ENCODE data around the gene UROD.
A peak's percentile ranks its signal among the peaks of the same experiment; 100 is the strongest.
"Not testable (repeated sequence)": the region's sequence is repeated elsewhere in the genome, so short reads cannot be mapped to it uniquely, and the experiment has no call there.

Gene UROD

DNA sequence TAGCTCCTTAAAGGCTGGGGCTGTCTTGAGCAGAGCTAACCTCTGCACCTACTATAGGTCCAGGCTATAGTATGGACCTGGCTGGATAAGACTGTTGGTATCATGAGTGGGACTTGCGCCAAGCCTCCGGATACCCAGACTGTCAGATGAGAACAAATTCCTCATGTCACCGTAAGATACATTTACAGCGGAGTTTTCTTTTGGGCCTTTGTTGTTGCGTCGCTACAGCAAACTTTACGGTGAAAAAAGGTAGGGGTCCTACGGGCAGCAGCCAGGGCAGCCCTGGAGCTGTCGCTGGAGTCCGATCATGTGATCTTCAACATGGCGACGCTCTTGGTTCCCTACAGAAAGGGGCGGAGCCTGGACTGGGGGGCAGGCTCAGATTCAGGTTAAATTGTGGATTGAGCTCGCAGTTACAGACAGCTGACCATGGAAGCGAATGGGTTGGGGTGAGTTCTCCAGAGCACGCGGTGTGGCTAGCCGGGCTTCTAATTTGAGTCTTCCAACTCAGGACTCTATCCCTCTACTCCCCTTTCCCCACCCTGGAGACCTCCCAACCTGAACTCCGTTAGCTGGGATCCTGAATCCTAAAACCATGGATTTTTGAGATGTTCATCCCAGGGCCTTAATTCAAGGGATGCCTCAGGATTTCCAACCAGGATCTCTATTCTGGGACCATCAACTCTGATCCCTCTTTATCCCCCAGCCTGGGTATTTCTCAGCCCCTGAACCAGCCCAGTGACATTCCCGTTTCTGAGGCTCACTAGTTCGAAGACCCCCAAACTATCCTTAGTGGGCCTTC lies at the start of gene UROD:
Gene UROD, plus strand, starts transcription at position 418 of the 802 bp plus-strand sequence. Its CDS starts 12 bp downstream, at position 430.
- DNase-seq, result peak; percentile 82

DNA sequence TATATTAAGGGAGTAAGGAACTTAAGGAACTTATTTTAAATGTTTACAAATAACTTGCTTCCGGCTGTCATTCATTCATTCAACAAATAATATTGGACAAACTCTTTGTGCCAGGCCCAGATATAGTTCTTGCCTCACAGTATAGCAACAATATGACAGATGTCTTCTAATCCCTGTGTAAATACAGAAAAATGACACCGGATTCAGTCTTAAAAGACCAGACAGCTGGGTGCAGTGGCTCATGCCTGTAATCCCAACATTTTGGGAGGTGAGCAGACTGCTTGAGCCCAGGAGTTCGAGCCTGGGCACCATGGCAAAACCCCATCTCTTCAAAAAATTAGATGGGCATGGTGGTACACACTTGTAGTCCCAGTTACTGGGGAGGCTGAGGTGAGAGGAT lies 49.3 kb upstream of the UROD start:
- DNase-seq, result no peak

DNA sequence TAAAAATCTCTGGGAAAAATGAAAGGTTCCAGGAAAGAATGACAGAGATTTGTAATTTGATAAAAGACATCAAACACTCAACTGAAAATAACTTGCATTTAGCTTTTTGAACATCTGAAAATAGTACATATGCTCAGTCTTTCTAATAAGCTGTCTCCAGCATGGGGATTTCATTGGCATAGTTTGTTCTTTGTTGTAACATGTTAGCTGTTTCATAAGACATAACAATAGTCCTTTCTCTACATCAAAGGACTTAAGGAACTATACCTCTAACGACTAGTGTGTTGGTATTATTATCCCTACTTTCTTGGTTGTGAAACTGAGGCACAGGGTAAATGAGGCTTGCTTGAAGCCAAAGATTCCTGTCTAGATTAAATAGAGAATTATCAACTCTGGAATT lies 47.7 kb upstream of the UROD start:
- no peak for DNase-seq

DNA sequence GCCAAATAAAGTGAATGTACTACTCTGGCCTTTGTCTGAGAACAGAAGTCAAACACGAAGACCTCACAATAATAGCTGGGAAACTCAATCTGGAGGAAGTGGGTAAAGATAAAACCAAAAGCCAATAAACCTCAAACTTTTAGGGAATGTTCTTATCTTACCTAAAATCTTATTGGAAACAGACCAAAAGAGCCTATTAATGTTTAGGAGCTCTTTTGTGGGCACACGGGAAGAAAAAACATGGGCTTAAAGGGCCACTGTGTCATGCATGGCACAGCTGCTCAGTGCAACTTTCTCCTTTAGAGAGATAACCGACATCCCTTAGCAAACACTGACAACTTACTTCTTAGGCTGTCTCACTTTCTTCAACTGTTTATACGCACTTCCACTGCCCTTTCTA lies 41.7 kb upstream of the UROD start:
- DNase-seq, result no peak

DNA sequence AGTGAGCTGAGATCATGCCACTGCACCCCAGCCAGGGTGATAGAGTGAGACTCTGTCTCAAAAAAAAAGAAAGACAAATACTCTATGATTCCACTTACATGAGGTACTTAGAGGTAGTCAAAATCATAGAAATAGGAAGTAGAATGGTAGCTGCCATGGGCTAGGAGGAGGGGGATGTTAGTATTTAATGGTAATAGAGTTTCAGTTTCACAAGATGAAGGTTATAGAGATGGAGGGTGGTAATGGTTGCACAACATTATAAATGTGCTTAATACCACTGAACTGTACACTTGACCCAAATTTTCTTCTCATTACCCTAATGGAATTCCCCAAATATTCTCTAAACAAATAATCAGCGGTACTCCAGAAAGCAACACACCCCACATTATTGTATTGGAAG lies 38.4 kb upstream of the UROD start:
- DNase-seq, result no peak

DNA sequence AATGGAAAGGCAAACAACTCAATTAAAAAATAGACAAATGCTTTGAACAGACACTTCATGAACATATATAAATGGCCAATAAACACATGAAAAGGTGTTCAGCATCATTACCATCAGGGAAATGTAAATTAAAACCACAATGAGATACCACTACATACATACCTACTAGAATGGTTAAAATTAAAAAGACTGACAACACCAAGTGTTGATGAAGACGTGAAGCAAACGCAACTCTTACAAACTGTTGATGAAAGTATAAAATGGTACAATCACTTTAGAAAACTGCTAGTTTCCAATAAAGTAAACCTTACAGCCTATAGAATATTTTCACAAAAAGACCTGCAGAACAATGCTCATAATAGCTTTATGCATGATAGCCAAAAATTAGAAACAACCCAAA lies 35.8 kb upstream of the UROD start:
- DNase-seq, result no peak

DNA sequence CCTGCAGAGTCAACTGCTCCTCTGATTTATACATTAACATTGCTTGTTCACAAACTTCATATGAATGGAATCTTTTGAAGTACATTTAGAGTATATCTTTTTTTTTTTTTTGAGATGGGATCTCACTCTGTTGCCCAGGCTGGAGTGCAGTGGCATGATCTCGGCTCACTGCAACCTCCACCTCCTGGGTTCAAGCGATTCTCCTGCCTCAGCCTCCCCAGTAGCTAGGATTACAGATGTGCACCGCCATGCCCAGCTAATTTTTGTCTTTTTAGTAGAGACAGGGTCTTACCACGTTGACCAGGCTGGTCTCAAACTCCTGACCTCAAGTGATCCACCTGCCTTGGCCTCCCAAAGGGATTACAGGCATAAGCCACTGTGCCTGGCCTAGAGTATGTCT lies 34.7 kb upstream of the UROD start:
- DNase-seq, result not testable (repeated sequence)

DNA sequence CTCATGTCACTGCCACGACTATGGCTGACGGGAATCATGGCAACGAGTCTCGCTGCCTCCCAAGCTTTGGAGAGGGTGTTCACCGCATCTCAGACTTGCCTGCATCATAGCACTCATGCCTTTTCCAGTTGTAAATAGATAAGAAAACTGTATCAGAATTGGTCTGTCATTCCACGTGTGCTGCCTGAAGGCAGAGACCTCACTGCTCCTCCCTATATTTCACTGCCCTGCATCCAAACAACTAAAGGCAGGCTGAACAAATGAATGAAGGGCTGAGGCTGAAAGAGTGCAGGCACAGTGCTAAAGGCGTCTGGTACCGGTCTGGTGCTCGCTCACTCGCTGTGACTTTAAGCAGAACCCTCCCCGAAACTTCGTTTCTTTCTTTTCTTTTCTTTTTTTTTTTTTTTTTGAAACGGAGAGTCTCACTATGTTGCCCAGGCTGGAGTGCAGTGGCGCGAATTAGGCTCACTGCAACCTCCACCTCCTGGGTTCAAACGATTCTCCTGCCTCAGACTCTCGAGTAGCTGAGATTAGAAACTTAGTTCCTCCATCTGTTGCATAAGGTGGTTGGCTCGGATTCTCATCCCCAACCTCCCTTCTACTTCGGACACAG lies 26.2 kb upstream of the UROD start:
- no peak for DNase-seq

DNA sequence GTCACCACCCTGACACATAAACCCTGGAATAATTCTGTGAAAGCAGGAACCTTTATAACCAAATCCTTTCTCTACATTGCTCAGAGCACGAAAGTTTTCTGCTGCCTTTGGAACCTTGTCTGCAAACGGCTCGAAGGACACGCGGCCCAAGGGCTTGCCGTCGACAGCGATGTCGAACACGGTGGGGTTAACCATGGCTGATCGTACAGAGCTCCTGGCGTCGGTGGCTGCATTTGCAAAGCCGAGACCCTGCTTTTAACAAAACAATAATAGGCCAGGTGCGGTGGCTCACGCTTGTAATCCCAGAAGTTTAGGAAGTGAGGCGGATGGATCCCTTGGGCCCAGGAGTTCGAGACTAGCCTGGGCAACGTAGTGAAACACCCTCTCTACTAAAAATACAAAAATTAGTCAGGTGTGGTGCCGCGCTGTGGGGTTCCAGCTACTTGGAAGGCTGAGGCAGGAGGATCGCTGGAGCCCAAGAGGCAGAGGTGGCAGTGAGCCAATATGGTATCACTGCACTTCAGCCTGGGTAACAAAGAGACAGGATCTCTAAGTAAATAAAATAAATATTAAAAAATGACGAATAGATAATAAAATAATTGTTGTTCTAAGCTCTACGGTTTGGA lies 23.4 kb upstream of the UROD start:
- no peak for DNase-seq

DNA sequence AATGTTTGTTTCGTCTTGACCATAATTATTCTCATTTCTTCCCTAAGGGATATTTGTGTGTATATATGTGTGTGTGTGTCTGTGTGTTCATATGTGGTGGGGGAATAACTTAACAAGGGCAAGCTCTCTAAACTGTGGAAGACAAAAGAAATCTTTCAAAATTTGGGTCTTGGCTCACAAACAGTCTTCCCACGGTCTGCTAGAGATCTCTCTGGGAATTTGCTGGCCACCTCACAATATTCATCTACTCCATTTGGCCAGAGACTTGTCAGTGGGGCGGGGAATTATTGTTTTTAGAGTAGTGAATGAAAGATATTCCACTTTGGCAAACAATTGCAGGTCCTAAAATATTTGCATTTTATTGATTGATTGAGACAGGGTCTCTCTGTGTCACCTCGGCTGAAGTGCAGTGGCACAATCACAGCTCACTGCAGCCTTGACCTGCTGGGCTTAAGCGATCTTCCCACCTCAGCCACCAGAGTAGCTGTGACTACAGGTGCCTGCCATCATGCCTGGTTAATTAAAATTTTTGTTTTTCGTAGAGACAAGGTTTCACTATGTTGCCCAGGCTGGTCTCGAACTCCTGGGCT lies 17.6 kb upstream of the UROD start:
- DNase-seq, result no peak

DNA sequence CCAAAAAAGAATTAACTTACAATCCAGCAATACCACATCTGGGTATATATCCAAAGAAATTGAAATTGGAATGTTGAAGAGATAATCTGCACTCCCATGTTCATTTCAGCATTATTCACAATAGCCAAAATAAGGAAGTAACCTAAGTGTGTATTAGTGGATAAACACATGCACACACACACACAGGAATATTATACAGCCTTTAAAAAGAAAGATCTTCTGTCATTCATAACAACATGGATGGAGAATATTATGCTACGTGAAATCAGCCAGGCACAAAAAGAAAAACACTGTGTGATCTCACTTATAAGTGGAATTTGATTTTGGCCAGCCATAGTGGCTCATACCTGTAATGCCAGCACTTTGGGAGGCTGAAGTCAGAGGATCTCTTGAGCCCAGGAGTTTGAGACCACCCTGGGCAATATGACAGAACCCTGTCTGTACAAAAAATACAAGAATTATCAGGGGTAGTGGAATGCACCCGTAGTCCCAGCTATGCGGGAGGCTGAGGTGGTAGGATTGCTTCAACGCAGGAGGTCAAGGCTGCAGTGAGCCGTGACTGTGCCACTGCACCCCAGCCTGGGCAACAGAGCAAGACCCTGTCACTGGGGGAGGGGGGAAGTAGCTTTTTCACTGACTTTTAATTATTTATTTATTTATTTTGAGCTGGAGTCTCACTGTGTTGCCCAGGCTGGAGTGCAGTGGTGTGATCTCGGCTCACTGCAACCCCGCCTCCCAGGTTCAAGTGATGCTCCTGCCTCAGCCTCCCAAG lies 16.4 kb upstream of the UROD start:
- no peak for DNase-seq

DNA sequence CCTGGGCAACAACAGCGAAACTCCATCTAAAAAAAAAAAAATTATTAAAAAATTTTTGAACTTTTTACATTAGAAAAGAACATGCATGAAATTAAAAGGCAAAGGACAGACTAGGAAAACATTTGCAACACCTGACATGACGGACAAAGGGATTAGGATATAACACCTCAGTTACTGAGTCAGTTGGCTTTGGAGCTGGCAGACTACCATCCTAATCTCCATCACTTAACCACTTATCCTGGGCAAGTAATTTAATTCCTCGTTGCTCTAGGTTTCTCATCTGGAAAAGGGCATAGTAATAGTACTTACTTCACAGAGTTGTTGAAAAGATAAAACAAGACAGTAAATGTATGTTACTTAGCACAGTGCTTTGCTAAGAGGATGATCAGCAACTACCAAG lies 12.8 kb upstream of the UROD start:
- DNase-seq, result no peak

DNA sequence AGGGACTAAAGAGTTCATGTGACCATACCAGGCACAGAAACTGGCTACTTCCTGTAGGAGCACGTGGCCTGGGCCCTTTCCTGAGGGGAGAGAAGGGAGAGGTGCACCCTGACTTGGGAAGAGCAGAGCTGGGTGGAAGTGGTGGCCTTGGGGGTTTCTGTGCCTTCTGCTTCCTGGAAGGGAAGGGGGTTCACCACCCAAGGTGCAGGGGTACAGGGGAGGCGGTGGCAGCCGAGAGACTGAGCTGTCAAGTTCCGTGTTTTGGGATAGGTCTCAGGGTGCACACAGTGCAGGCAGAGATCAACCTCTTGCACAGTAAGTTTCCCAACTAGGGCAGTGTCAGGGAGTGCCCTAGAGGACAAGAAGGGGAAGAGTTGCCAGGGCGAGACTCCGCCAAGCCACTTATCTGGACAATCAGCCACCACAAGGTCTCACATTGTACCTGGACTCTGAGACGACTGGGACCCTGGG lies 11.0 kb upstream of the UROD start:
- no peak for DNase-seq

DNA sequence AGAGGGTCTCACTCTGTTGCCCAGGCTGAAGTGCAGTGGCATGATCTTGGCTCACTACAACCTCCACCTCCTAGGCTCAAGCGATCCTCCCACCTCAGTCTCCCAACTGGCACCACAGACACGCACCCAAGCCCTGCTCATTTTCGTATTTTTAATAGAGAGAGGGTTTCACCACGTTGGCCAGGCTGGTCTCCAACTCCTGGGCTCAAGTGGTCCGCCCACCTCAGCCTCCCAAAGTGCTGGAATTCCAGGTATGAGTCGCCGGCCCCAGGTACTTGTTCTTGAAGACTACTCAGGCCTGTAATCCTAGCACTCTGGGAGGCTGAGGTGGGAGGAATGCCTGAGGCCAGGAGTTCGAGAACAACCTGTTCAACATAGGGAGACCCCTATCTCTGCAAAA lies 10.5 kb upstream of the UROD start:
- not testable (repeated sequence) for DNase-seq

DNA sequence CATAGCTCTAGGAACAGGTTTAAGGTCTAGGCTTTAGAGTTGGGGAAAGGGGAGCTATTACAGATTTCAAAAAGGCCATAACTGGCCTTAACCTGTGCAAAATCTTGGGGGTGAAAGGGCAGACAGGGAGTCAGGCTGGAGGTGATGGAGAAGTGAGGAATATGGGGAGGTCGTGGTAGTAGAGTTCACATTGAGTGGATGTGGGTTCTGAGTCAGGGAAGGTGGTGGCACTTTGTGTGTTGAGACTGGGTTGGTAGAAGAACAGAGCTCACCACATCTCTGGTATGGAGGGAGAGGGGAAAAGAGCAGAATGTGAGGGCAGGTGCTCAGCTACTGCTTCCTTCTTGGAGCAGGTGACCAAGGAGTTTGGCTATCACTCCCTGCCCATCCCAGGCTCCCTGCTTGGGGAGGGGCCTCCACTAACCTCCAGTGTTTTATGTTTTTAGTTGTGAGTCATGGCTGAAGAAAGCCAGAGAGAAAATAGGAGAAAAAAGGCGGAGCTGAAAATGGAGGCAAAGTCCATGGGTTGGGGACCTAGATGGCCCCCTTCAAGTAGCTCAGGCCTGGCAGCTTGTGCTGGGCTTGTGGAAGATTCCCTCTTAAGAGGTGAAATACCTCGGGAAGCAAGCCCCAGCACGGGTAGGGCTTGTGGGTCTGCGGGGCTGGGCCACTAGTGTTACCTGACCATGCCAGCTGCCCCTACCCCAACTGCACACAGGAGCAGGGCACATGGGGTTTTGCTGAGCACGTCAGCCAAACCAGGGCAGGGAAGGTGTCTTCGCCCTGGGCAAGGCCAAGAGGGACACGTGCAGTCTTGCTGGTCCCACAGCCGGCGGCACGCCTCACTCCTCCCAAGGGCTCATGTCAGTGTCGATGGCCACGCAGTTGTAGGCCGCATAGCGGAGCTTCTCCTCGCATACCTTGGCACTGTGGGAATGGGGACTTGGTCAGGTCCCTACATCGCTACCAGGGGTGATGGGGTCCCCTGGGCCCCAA lies 9.1 kb upstream of the UROD start:
- DNase-seq, result no peak

DNA sequence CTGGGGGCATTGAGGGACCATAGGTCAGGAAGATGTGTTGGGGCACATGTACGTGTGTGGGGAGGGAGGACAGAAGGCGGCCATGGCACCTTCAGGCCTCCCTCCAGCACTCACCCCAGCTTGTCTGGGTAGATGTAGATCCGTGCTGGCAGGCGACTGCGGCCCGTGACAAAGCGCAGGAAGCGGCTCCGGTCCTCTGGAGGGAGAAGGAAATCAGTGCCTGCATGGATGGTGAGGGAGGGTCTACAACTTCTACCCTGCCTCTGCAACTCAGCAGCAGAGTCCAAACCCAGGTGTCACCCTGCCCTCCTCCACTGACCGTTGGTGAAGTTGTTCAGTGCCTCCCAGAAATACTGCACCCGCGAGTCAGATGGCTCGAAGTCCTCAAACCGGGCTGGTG lies 8.3 kb upstream of the UROD start:
- DNase-seq, result no peak

DNA sequence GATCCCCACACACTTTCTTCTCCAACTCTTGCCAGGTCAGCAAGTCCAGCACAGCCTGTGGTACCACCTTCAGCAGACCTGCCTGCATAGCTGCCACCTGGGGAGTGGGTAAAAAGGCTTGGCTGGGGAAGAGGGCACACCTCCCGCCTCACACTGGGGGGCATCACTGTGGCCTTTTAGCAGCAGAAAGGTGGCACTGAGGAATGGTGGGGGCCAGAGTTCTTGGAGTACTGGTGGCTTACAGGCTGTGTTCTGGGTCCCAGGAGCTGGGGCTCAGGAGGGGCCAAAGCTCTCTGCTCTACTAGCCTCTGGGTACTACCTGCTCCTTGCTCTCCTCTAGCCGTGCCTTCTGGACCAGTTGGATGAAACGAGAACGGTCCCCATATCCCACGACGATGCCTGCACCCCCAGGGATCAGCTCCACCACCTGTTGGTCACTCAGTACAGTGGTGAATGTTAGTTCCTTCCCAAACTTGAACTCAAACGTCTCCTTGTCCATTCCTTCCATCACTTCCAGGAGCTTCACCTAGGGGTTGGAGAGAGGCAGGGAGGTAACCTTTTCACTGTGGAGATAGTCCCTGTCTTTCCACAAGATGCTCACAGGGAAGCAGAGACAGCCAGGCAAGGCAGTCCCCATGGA lies 7.7 kb upstream of the UROD start:
- DNase-seq, result no peak

DNA sequence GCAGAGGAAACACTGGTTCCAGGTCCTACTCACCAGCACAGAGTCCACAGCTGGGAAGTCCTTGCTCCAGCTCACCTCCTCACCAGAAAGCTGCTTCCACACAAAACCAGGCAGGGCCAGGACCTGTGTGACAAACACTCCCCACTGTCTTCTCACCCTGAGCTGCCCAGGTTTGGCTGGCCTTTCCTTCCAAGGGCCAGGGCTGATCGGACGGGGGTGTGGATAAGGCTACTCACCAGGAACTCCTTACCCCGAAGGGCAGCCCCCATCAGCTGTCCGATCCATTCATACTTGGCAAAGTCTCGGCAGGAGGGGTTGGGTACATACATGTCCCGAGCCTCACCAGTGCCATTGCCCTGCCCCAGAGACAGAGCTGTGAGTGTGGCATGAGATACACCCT lies 6.3 kb upstream of the UROD start:
- DNase-seq, result no peak

DNA sequence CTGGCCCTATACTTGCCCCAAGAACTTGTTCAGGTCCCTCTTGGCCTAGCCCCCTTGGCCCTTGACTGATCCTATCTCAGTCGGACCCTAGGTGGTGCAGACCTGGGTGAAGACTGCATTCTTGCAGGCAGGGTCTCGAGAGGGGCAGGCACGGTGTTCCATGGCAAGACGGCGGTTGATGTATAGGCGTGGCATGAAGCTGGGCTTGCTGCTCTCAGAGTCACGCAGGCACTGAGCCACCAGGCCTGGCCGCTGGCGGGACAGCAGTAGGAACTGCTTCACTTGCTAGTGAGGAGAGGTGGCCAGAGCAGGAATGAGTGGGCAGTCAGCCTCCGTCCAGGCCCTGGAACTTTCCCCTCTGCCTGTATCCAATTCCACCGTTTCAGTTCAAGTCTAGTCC lies 4.7 kb upstream of the UROD start:
- no peak for DNase-seq

DNA sequence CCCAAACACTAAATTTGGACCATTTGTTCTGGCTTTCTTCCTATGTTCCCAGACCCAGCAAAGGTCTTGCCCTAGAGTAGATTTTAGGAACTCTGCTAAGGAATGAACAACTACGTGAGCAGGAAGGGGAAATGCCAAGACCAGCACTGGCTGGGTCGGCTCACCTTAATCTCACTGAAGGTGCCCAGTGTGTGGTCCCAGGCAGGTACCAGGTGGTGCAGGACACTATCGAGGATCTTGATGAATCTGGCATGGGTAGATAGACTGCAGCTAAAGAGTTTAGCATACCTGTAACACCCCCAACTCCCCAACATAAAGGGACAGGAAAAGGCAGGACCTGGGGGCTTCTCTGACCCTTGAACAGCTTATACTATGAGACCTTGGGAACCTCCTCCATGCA lies 4.0 kb upstream of the UROD start:
- no peak for DNase-seq

DNA sequence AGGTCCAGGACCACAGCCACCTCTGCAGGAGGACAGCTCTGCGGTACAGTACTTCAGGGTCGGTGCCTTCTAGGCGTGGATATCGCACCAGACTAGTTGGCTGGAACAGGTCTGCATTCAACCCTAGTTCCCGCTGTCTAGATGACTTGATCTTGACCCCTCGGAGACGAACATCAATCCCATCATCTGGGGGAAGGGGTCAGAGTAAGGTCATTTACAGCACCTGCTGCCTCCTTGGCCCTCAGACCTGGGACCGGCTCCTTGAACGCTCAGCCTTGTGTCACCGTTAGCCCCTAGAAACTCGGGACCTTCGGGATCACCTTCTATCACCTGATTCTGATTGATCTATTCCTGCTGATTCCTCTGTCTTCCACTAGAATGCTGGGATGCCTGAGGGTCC lies 3.5 kb upstream of the UROD start:
- no peak for DNase-seq
